UCSD-AML1 (cell line): ENCODE results near the gene C2.
"Not testable (repeated sequence)": the region's sequence is repeated elsewhere in the genome, so short reads cannot be mapped to it uniquely, and the experiment has no call there.

Source experiments
- DNase-seq: peaks from one replicate; lab custom pipeline; 2025; ENCODE audit not compliant: unreplicated experiment; lab: John Stamatoyannopoulos, UW

C2 gene

GRCh38 chr6:31976065-31976464, 48.5 kb downstream of the C2 start:
- not testable (repeated sequence) for DNase-seq

- no peak for DNase-seq
Measured at GRCh38 chr6:31977816-31978431, 50.4 kb downstream of the C2 start.

- no peak for DNase-seq
Measured at GRCh38 chr6:31978831-31979230, 51.3 kb downstream of the C2 start.

- DNase-seq = no peak
Measured at GRCh38 chr6:31979238-31979898, 51.9 kb downstream of the C2 start.

GRCh38 chr6:31980195-31980876, 52.8 kb downstream of the C2 start:
- not testable (repeated sequence) for DNase-seq

- DNase-seq = not testable (repeated sequence)
Measured at GRCh38 chr6:31980998-31981397, 53.5 kb downstream of the C2 start.

GRCh38 chr6:31981744-31982143, 54.2 kb downstream of the C2 start, which contains the start of gene C4A:
Gene C4A (plus strand): TSS chr6:31982057. CDS start chr6:31982108, 51 bp downstream.
- DNase-seq = not testable (repeated sequence)

GRCh38 chr6:31989363-31989762, 61.8 kb downstream of the C2 start:
- DNase-seq = not testable (repeated sequence)

- not testable (repeated sequence) for DNase-seq
Measured at GRCh38 chr6:31994421-31994820, 66.9 kb downstream of the C2 start.
